GM18520 (cell line): ENCODE results near the gene RBP5.

Experiments
- ATAC-seq: cut with Tn5 transposase; IDR thresholded peaks from one replicate; pipeline ENCODE4 v1.9.1; 2021; ENCODE audit not compliant: unreplicated experiment

The RBP5 gene

DNA sequence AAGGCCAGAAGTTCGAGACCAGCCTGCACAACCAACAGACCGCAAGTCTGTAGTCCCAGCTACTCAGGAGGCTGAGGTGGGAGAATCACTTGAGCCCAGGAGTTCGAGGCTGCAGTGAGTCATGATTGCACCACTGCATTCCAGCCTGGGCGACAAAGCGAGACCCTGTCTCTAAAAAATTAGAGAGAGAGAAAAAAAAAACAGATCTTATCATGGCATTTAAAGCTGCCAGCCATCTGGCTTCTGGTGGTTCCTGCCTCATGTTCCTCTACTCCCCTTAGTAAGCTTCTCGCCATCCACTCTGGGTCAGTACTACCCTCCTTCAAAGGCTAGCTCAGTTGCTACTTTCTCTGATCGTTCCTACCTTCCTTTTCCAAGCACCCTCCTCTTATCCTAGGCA is 17.5 kb upstream of the RBP5 start:
- ATAC-seq: no peak

- ATAC-seq: no peak
Measured at GRCh38 chr12:7145671-7146070, 17.0 kb upstream of the RBP5 start.

DNA sequence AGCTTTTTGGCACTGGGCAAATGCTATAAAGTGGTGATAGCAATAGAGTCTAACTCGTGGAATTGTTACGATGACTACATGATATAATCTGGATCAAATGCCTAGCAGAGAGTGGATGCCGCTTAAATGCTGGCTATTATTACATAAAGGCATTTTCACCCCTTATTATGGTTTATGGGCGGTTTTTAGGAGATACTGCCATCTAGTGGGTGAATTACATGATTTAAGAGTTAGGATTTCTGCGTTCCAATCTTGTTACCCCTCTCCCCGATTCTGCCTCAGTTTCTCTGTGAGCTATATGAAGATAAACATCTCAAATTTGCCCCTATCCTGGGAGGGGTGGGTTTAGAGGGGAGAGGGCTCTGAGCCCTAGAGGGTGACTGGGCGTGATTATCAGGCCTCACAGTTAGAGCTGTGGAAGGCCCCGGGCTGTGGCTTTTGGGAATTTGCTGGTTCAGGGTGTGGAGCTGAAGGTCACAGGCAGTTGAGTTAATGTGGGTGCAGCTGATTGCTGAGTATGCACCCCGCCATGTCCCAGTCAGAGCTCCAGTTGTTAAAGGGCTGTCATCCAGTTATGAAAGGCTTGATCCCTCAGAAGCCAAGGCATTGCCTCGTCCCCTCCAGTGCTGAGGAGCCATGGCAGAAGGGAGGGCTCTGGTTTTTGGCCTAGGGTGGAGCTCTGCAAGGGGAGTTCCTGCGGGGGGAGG is 15.9 kb upstream of the RBP5 start:
- ATAC-seq: no peak

GRCh38 chr12:7143564-7143963 is 14.9 kb upstream of the RBP5 start:
- no peak for ATAC-seq

GRCh38 chr12:7142809-7143465 is 14.2 kb upstream of the RBP5 start:
- ATAC-seq: no peak

- no peak for ATAC-seq
Measured at GRCh38 chr12:7142056-7142644, 13.5 kb upstream of the RBP5 start.

GRCh38 chr12:7141351-7142005 is 12.8 kb upstream of the RBP5 start:
- no peak for ATAC-seq

DNA sequence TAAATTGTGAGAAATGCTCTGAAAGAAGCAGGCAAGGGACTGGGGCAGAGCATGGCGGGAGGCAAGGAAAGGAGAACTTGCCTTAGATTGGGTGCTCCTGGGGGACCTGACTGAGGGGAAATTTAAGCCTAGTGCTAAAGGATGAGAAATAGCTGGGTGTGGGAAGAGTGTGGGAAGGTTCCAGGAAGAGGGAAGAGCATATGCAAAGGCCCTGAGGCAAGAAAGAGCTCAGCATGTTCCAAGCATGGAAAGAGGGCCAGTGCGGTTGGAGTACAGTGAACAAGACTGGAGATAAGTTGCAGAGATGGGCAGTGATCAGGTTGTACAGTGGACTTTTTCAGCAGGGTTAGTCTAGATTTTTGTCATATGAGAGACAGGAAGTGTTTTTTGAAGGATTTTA is 10.5 kb upstream of the RBP5 start:
- no peak for ATAC-seq

DNA sequence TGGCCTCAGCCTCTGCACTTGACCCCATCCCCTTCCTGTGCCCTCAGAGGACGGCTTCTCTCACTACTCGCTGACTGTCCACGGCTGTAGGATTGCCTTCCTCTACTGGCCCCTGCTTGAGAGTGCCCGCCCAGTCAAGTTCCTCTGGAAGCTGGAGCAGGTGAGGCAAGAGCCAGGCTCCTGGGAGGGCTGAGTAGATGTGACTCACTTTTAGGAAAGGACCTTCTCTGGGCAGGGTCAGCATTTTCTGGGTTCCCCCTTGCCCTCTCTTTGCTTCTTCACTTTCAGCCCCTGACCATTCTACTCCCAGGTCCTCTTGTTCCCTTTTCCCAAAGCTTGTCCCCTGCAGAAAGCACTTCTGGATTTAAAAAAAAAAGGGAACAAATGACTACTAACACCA is 9.2 kb upstream of the RBP5 start:
- no peak for ATAC-seq

GRCh38 chr12:7136676-7137075 is 8.0 kb upstream of the RBP5 start:
- no peak for ATAC-seq

DNA sequence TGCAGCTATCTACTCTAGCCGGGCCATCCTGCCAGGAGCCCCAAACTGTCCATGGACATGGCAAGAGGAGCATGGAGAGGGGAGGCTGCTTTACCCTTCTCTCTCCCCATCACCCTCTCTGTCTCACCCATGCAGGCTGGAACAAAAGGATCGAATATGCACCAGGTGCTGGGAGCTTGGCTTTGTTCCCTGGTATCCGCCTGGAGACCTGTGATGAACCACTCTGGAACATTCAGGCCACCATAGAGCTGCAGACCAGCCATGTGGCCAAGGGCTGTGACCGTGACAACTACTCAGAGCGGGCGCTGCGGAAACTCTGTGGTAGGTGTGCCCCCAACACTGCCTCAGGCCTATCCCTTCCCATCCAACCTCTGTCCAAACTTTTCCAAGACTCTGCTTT is 7.4 kb upstream of the RBP5 start:
- ATAC-seq: no peak

GRCh38 chr12:7134396-7135166 is 5.9 kb upstream of the RBP5 start:
- ATAC-seq: no peak

DNA sequence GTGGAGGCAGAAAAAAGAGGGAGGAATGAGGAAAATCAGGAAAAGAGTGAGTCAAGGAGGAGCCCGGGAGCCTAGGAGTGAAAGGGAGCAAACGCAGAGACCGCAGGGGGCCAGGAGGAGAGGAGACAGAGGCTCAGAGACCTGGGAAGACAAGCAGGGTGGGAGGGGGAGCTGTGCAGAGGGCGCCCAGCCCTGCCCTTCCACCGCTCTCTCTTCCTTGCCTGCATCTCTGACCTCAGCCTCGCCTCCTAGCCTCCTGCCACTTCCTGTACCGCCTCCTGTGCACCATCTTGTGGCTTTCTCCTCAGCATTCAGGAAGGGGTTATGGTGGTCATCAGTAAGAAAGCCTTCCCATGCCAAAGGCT is 2.8 kb upstream of the RBP5 start:
- no peak for ATAC-seq

DNA sequence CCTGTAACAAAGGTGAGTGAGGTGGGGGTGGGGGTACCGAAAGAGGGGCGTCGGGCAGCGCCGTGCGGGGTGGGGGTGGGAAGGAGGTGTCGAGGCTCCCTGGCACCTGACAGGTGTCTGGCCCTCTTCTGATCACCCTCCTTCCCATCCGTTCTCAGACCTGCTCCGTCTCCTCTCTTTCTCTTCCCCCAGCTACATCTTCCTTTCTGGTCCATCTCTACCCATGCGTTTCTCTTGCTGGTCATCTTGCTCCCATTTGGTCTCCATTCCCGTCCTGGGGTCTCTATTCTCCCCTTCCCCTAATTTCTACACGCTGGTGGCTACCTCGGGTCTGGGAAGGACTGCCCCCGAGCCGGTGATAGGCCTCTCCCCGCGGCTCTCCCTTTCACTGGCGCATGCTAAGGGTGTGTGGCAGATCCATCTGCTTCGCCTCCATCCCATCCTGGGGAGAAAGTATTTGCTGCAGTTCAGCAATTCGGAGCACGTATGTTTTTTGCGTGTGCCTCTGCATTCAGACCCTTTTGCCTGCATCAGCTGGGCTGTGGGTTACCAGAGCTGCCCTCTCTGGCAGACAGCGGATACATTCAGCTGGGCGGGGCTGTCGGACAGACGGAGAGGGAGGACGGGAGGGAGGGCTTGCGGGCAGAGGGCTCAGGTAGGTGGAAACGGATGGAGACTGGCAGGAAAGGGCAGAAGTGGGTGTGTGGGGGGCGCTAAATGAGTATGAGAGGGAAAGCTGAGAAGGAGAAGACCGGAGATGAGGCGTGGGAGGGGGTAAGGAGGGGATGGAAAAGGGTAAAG is 2.2 kb upstream of the RBP5 start:
- ATAC-seq: no peak

DNA sequence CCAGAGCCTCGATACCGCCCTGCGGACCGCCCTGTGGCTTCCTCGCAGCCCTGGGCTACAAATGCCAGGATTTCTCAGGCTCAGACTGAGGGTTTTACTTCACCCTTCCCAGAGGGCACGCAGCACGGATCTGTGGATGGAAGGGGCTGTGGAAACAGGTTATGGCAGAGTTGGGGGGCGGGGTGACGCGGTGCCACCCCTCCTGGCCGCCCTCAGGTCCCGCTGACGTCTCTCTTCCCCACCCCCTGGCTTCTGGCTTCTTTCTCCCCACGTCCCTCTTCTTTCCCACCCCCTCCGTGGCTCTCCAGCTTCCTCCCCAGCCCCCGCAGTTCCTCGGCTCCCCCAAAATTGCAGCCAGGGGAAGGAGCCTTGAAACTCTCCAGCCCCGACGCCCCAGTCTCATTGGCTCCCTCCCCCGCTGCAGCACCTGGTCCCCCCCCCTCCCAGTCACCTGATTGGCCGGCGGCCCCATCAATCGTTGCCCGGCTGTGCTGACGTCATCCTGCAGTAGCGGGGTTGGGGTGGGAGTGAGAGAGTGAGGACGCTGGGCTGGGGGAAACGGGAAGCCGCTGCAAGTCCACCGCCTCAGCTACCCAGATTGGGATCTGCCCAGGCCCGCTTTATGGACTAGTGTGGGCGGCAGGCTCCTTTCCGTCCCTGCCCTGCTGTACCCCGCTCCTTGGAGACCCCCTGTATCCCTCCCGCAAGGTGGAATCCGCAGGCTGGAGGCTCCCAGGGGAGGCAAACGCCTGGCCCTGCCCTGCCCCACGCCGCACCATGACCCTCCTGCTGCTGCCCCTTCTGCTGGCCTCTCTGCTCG is 1.4 kb upstream of the RBP5 start, which contains the start of gene CLSTN3:
Gene CLSTN3, plus strand, starts transcription at position 500 of the 820 bp plus-strand sequence. Its CDS starts 278 bp downstream, at position 778.
- ATAC-seq: no peak

GRCh38 chr12:7129287-7129871 is 690 bp upstream of the RBP5 start:
- no peak for ATAC-seq

GRCh38 chr12:7127916-7128626 is 618 bp downstream of the RBP5 start:
- ATAC-seq: no peak

DNA sequence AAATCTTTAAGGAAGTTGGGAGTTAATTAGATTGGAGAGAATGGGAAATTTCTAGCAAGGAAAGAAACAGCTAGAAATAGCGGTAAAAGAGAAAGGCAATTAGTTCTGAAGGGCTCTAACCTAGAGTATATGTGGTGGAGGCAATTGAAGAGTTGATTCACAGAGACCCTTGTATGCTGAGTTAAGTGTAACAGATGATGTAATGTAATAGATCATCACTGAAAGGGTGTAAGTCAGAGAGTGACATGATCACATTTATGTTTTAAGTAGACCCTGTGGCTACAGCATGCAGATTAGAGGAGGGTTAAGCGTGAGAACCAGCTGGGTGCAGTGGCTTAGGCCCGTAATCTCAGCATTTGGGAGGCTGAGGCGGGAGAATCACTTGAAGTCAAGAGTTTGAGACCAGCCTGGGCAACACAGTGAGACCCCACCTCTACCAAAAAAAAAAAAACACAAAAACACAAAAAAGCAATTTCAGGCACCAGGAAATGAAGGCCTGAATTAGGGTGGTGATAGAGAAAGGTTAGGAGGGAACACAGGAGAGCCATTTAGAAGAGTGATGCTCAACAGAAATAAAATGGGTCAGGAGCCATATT is 3.0 kb downstream of the RBP5 start:
- no peak for ATAC-seq
